Chondrocyte (in vitro differentiated cells): Measurements from ENCODE around the gene RBM33. TPM values are rescaled to one million over a fixed set of nuclear protein-coding genes. Genes with fewer than 3 reads are reported as not detected.

ENCODE experiments used
- DNase-seq: peaks from one replicate; pipeline ENCODE4 v3.0.0; 2021; ENCODE audit warnings: mixed read lengths, low spot score
- H3K27ac Mint-ChIP-seq: one replicate; pipeline ENCODE4 v1.8.0; 2021; ENCODE audit warnings: mild to moderate bottlenecking, moderate library complexity, mixed read lengths; ENCODE audit not compliant: unreplicated experiment
- H3K27me3 Mint-ChIP-seq: 2 replicates; pipeline ENCODE4 v1.8.0; 2021; ENCODE audit warnings: low read depth, mixed read lengths
- H3K36me3 Mint-ChIP-seq: 2 replicates; pipeline ENCODE4 v1.8.0; 2021; ENCODE audit warnings: low read depth, mixed read lengths
- H3K4me1 Mint-ChIP-seq: 2 replicates; pipeline ENCODE4 v1.8.0; 2021; ENCODE audit warnings: low read depth, mild to moderate bottlenecking, mixed read lengths
- H3K4me3 Mint-ChIP-seq: one replicate; pipeline ENCODE4 v1.8.0; 2021; ENCODE audit warnings: mild to moderate bottlenecking, moderate library complexity, mixed read lengths; ENCODE audit not compliant: unreplicated experiment
- H3K9me3 Mint-ChIP-seq: 2 replicates; pipeline ENCODE4 v1.8.0; 2021; ENCODE audit warnings: low read depth, mixed read lengths
- CTCF ChIP-seq: fragments of 200-600 bp; sonication (generic); IDR thresholded peaks from 2 replicates; pipeline ENCODE4 v1.5.0; 2021; ENCODE audit warnings: antibody characterized with exemption, mild to moderate bottlenecking, moderate library complexity
- total RNA-seq: library from RNA; stranded (reverse); gene quantifications from 3 replicates; pipeline ENCODE4 v1.2.1, GENCODE V29; 2021

The RBM33 gene
- total RNA-seq, 1 donor from 2014 or later: 43.8 TPM

DNA sequence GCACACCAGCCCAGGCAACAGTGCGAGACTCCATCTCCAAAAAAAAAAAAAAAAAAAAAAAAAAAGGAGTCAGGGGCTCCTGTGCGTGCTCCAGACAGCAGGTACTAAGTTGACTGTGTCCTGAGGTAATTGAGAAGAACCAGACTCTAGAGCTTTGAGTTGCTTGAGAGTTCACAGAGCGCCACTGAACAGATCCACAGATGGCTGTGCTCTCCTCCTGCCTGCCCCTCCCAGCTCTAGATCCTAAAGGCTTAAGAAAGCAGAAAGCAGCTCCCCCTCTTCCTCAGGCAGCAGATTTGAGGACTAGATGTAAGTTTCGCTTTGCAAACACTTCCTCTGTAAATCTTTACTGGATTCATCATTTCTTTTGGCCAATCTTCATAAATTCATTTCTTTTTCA lies 129.1 kb downstream of the RBM33 start:
- Mint-ChIP-seq H3K4me3 (no peak overlapping the region), H3K27ac (no peak overlapping the region), H3K27me3 (no peaks in the 10 kb centered on the region), H3K9me3 (no peaks in the 10 kb centered on the region), H3K4me1 (peaks cover 7% of the 10 kb centered on the region), H3K36me3 (peaks cover 29% of the 10 kb centered on the region)
- no peak for TF ChIP-seq CTCF
- no peak for DNase-seq

- no peak for TF ChIP-seq CTCF
- no peak for DNase-seq
- Mint-ChIP-seq H3K36me3 (peaks cover 26% of the 10 kb centered on the region), H3K4me1 (peaks cover 2% of the 10 kb centered on the region), H3K27me3 (no peaks in the 10 kb centered on the region), H3K9me3 (no peaks in the 10 kb centered on the region), H3K4me3 (no peak overlapping the region), H3K27ac (no peak overlapping the region)
These were observed 130.5 kb downstream of the RBM33 start for GRCh38 chr7:155774947-155775346.

- no peak overlapping the region for H3K4me3 Mint-ChIP-seq
- H3K27ac Mint-ChIP-seq: no peak overlapping the region
- H3K36me3 Mint-ChIP-seq: peaks cover 27% of the 10 kb centered on the region
- no peaks in the 10 kb centered on the region for H3K9me3 Mint-ChIP-seq
- H3K4me1 Mint-ChIP-seq: no peaks in the 10 kb centered on the region
- H3K27me3 Mint-ChIP-seq: no peaks in the 10 kb centered on the region
- no peak for TF ChIP-seq CTCF
- no peak for DNase-seq
These were observed 131.2 kb downstream of the RBM33 start for GRCh38 chr7:155775691-155776090.

- no peak for TF ChIP-seq CTCF
- Mint-ChIP-seq H3K36me3 (peaks cover 29% of the 10 kb centered on the region), H3K4me3 (no peak overlapping the region), H3K9me3 (no peaks in the 10 kb centered on the region), H3K27ac (no peak overlapping the region), H3K27me3 (no peaks in the 10 kb centered on the region), H3K4me1 (no peaks in the 10 kb centered on the region)
- no peak for DNase-seq
These were observed 132.1 kb downstream of the RBM33 start for GRCh38 chr7:155776606-155777005.

DNA sequence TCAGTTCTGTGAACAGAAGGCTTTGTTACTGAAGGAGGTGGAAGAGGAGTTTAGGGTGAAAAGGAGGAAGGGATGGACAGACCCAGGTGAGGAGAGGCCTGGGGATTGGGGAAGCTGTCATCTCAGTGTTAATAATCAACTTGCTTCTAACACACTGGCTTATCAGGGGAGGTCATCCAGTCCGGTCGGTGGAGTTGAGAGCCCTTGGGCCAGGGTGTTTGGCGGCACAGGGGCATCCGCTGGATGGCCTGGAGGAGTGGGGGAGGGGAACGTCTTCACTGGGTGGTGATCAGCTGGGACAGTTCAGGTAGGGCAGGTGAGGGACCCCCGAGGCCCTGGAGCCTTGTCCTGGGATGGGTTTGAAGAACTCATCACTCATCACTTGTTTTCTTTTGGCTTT lies 133.9 kb downstream of the RBM33 start:
- no peak for TF ChIP-seq CTCF
- H3K27ac Mint-ChIP-seq: no peak overlapping the region
- H3K36me3 Mint-ChIP-seq: peaks cover 35% of the 10 kb centered on the region
- no peak for DNase-seq
- H3K9me3 Mint-ChIP-seq: no peaks in the 10 kb centered on the region
- H3K4me3 Mint-ChIP-seq: no peak overlapping the region
- H3K27me3 Mint-ChIP-seq: no peaks in the 10 kb centered on the region
- H3K4me1 Mint-ChIP-seq: no peaks in the 10 kb centered on the region
